SK-N-SH treated with all-trans-retinoic acid at 6 μM for 48 hours (cell line): ENCODE results near the gene PNN.

Experiments
- CSDC2 ChIP-seq: fragments of 250-450 bp; sonication (Bioruptor Pico); IDR thresholded peaks from 2 replicates; pipeline ENCODE4 v1.5.0; 2020; ENCODE audit warnings: mild to moderate bottlenecking, moderate library complexity
- POU6F1 ChIP-seq: fragments of 250-450 bp; sonication (Bioruptor Pico); IDR thresholded peaks from 2 replicates; pipeline ENCODE4 v1.8.0; 2021; ENCODE audit warnings: low read depth, mild to moderate bottlenecking, moderate library complexity, borderline replicate concordance
- RARB ChIP-seq: fragments of 250-450 bp; sonication (Bioruptor Pico); IDR thresholded peaks from 2 replicates; pipeline ENCODE4 v1.8.0; 2021; ENCODE audit warnings: mild to moderate bottlenecking, moderate library complexity
- TCF4 ChIP-seq: fragments of 250-450 bp; sonication (Bioruptor Pico); IDR thresholded peaks from 2 replicates; pipeline ENCODE4 v1.8.0; 2021; ENCODE audit warnings: mild to moderate bottlenecking, moderate library complexity, borderline replicate concordance
- TSHZ2 ChIP-seq: fragments of 250-450 bp; sonication (Bioruptor Pico); IDR thresholded peaks from 2 replicates; pipeline ENCODE4 v1.5.0; 2020; ENCODE audit warnings: mild to moderate bottlenecking, moderate library complexity
- ZC3H10 ChIP-seq: fragments of 250-450 bp; sonication (Bioruptor Pico); IDR thresholded peaks from 2 replicates; pipeline ENCODE4 v1.5.1; 2021; ENCODE audit warnings: mild to moderate bottlenecking, moderate library complexity
- ZFP3 ChIP-seq: fragments of 250-450 bp; sonication (Bioruptor Pico); IDR thresholded peaks from 2 replicates; pipeline ENCODE4 v1.5.0; 2020; ENCODE audit warnings: mild to moderate bottlenecking, moderate library complexity
- TF ChIP-seq, protein P1 (sequence below): fragments of 250-450 bp; sonication (Bioruptor Pico); IDR thresholded peaks from 2 replicates; pipeline ENCODE4 v1.8.0; 2020; ENCODE audit warnings: mild to moderate bottlenecking, moderate library complexity, borderline replicate concordance
- TF ChIP-seq, protein P2 (sequence below): fragments of 250-450 bp; sonication (Bioruptor Pico); IDR thresholded peaks from 2 replicates; pipeline ENCODE4 v1.5.1; 2021; ENCODE audit warnings: mild to moderate bottlenecking, moderate library complexity

DNA sequence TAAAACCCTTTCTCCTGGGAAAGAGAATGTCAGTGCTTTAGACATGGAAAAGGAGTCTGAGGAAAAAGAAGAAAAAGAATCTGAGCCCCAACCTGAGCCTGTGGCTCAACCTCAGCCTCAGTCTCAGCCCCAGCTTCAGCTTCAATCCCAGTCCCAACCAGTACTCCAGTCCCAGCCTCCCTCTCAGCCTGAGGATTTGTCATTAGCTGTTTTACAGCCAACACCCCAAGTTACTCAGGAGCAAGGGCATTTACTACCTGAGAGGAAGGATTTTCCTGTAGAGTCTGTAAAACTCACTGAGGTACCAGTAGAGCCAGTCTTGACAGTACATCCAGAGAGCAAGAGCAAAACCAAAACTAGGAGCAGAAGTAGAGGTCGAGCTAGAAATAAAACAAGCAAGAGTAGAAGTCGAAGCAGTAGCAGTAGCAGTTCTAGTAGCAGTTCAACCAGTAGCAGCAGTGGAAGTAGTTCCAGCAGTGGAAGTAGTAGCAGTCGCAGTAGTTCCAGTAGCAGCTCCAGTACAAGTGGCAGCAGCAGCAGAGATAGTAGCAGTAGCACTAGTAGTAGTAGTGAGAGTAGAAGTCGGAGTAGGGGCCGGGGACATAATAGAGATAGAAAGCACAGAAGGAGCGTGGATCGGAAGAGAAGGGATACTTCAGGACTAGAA is 6.1 kb downstream of the PNN start:
- no peak for TF ChIP-seq ZC3H10 (CRISPR knock-in tag)
- TF ChIP-seq, protein P1, sequence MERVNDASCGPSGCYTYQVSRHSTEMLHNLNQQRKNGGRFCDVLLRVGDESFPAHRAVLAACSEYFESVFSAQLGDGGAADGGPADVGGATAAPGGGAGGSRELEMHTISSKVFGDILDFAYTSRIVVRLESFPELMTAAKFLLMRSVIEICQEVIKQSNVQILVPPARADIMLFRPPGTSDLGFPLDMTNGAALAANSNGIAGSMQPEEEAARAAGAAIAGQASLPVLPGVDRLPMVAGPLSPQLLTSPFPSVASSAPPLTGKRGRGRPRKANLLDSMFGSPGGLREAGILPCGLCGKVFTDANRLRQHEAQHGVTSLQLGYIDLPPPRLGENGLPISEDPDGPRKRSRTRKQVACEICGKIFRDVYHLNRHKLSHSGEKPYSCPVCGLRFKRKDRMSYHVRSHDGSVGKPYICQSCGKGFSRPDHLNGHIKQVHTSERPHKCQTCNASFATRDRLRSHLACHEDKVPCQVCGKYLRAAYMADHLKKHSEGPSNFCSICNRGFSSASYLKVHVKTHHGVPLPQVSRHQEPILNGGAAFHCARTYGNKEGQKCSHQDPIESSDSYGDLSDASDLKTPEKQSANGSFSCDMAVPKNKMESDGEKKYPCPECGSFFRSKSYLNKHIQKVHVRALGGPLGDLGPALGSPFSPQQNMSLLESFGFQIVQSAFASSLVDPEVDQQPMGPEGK (CRISPR knock-in tag): no peak
- no peak for TF ChIP-seq TSHZ2 (CRISPR knock-in tag)
- no peak for TF ChIP-seq TCF4 (CRISPR knock-in tag)
- TF ChIP-seq POU6F1 (CRISPR knock-in tag): no peak
- no peak for TF ChIP-seq RARB (CRISPR knock-in tag)
- TF ChIP-seq, protein P2, sequence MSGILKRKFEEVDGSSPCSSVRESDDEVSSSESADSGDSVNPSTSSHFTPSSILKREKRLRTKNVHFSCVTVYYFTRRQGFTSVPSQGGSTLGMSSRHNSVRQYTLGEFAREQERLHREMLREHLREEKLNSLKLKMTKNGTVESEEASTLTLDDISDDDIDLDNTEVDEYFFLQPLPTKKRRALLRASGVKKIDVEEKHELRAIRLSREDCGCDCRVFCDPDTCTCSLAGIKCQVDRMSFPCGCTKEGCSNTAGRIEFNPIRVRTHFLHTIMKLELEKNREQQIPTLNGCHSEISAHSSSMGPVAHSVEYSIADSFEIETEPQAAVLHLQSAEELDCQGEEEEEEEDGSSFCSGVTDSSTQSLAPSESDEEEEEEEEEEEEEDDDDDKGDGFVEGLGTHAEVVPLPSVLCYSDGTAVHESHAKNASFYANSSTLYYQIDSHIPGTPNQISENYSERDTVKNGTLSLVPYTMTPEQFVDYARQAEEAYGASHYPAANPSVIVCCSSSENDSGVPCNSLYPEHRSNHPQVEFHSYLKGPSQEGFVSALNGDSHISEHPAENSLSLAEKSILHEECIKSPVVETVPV (CRISPR knock-in tag): no peak
- TF ChIP-seq CSDC2 (CRISPR knock-in tag): no peak
- no peak for TF ChIP-seq ZFP3 (CRISPR knock-in tag)
